Measurements from ENCODE around the gene IMPDH1.

- TF ChIP-seq CTCF (IDR thresholded peaks at IDR 0.05) (no peak), POLR2A (IDR thresholded peaks at IDR 0.05) (no peak), EP300 (IDR thresholded peaks at IDR 0.05) (no peak)
Observed at GRCh38 chr7:128448751-128449302, 39.0 kb upstream of the IMPDH1 start.
